ENCODE measurements around the gene GEMIN2. TPM values are rescaled to one million over a fixed set of nuclear protein-coding genes. Genes with fewer than 3 reads are reported as not detected.
A peak's percentile ranks its signal among the peaks of the same experiment; 100 is the strongest.

Gene GEMIN2
- total RNA-seq, 2 donors from 2014 or later, result 35.2 to 41.7 TPM

GRCh38 chr14:39071096-39071495, 43.0 kb upstream of the GEMIN2 start:
- Histone ChIP-seq H3K9me3 (ENCODE audit: control insufficient read depth, low read length) (no peaks in the 10 kb centered on the region), H3K36me3 (ENCODE audit: control insufficient read depth, insufficient read depth, low read length) (peaks cover 92% of the 10 kb centered on the region), H3K4me3 (ENCODE audit: low read length) (no peak overlapping the region), H3K27ac (ENCODE audit: low read depth, low read length) (no peak overlapping the region), H3K9ac (ENCODE audit: extremely low read depth, low read length, poor library complexity, severe bottlenecking) (no peak overlapping the region), H3K27me3 (ENCODE audit: control insufficient read depth, insufficient read depth, low read length, poor library complexity, severe bottlenecking) (no peaks in the 10 kb centered on the region), H3K4me1 (ENCODE audit: control insufficient read depth, insufficient read depth, low read length) (no peaks in the 10 kb centered on the region)
- peaks cover 70% of the 10 kb centered on the region for H3K36me3 Mint-ChIP-seq (ENCODE audit: low read depth)
- 89 to 92% methylated on average over 2 of the region's 2 CpGs for WGBS, 2 experiments (ENCODE audit: insufficient coverage in 1 of 2, insufficient read length in 1 of 2)
- no peak overlapping the region for H3K27ac Mint-ChIP-seq
- H3K9me3 Mint-ChIP-seq, result no peaks in the 10 kb centered on the region
- no peak for DNase-seq
- no peaks in the 10 kb centered on the region for H3K27me3 Mint-ChIP-seq (ENCODE audit: insufficient read depth)
- no peak overlapping the region for H3K4me3 Mint-ChIP-seq
- H3K4me1 Mint-ChIP-seq, result no peaks in the 10 kb centered on the region
- TF ChIP-seq CTCF (conservative IDR thresholded peaks at IDR 0.05), result no peak

- peaks cover 4% of the 10 kb centered on the region for H3K4me1 Mint-ChIP-seq
- Histone ChIP-seq H3K27ac (ENCODE audit: low read depth, low read length) (no peak overlapping the region), H3K9ac (ENCODE audit: extremely low read depth, low read length, poor library complexity, severe bottlenecking) (no peak overlapping the region), H3K4me1 (ENCODE audit: control insufficient read depth, insufficient read depth, low read length) (no peaks in the 10 kb centered on the region), H3K4me3 (ENCODE audit: low read length) (no peak overlapping the region), H3K27me3 (ENCODE audit: control insufficient read depth, insufficient read depth, low read length, poor library complexity, severe bottlenecking) (no peaks in the 10 kb centered on the region), H3K36me3 (ENCODE audit: control insufficient read depth, insufficient read depth, low read length) (peaks cover 94% of the 10 kb centered on the region), H3K9me3 (ENCODE audit: control insufficient read depth, low read length) (peaks cover 20% of the 10 kb centered on the region)
- H3K27me3 Mint-ChIP-seq (ENCODE audit: insufficient read depth), result no peaks in the 10 kb centered on the region
- no peak for DNase-seq
- H3K27ac Mint-ChIP-seq, result no peak overlapping the region
- peaks cover 11% of the 10 kb centered on the region for H3K9me3 Mint-ChIP-seq
- peaks cover 65% of the 10 kb centered on the region for H3K36me3 Mint-ChIP-seq (ENCODE audit: low read depth)
- WGBS, 2 experiments (ENCODE audit: insufficient coverage in 1 of 2, insufficient read length in 1 of 2), result 89% methylated on average over 1 of the region's 1 CpG; no CpG with 5 or more reads in 1 of the 2 experiments
- no peak overlapping the region for H3K4me3 Mint-ChIP-seq
- no peak for TF ChIP-seq CTCF (conservative IDR thresholded peaks at IDR 0.05)
These were observed 33.2 kb upstream of the GEMIN2 start for GRCh38 chr14:39080886-39081285.

- peaks cover 35% of the 10 kb centered on the region for H3K9me3 ChIP-seq (ENCODE audit: control insufficient read depth, low read length)
- Mint-ChIP-seq H3K27me3 (ENCODE audit: insufficient read depth) (no peaks in the 10 kb centered on the region), H3K36me3 (ENCODE audit: low read depth) (peaks cover 74% of the 10 kb centered on the region), H3K4me3 (no peak overlapping the region), H3K27ac (peak overlapping the region; percentile 6), H3K4me1 (peaks cover 4% of the 10 kb centered on the region), H3K9me3 (peaks cover 11% of the 10 kb centered on the region)
- no peak overlapping the region for H3K27ac ChIP-seq (ENCODE audit: low read depth, low read length)
- no peak overlapping the region for H3K9ac ChIP-seq (ENCODE audit: extremely low read depth, low read length, poor library complexity, severe bottlenecking)
- no peak for DNase-seq
- WGBS, 2 experiments (ENCODE audit: insufficient coverage in 1 of 2, insufficient read length in 1 of 2), result 63% methylated on average over 3 to 5 of the region's 5 CpGs
- TF ChIP-seq CTCF (conservative IDR thresholded peaks at IDR 0.05), result no peak
- H3K36me3 ChIP-seq (ENCODE audit: control insufficient read depth, insufficient read depth, low read length), result peaks cover 95% of the 10 kb centered on the region
- H3K27me3 ChIP-seq (ENCODE audit: control insufficient read depth, insufficient read depth, low read length, poor library complexity, severe bottlenecking), result no peaks in the 10 kb centered on the region
- H3K4me1 ChIP-seq (ENCODE audit: control insufficient read depth, insufficient read depth, low read length), result no peaks in the 10 kb centered on the region
- peak overlapping the region; percentile 41 for H3K4me3 ChIP-seq (ENCODE audit: low read length)
These were observed 31.0 kb upstream of the GEMIN2 start for GRCh38 chr14:39083127-39083526.
